Stimulated activated CD8-positive, alpha-beta memory T cell treated with anti-CD3 and anti-CD28 coated beads, Interleukin-12 subunit alpha, Interleukin-12 subunit beta, amount 100 ng/mL, for 24 hours (primary cell): Measurements from ENCODE around the gene CFAP77.

Source experiments
- DNase-seq: peaks from one replicate; pipeline ENCODE4 v3.0.0-alpha.2; 2020; ENCODE audit errors: extremely low read depth

Gene CFAP77

GRCh38 chr9:132408521-132408920, 1.5 kb upstream of the CFAP77 start:
- no peak for DNase-seq

GRCh38 chr9:132410642-132411041, 631 bp downstream of the CFAP77 start:
- no peak for DNase-seq

- DNase-seq, result no peak
Measured at GRCh38 chr9:132411091-132411508, 1.1 kb downstream of the CFAP77 start.

- DNase-seq, result no peak
Measured at GRCh38 chr9:132412089-132412488, 2.1 kb downstream of the CFAP77 start.

- no peak for DNase-seq
Measured at GRCh38 chr9:132413926-132414325, 3.9 kb downstream of the CFAP77 start.

- no peak for DNase-seq
Measured at GRCh38 chr9:132414731-132415130, 4.7 kb downstream of the CFAP77 start.

- DNase-seq, result no peak
Measured at GRCh38 chr9:132415181-132415580, 5.2 kb downstream of the CFAP77 start.

GRCh38 chr9:132418726-132419363, 8.8 kb downstream of the CFAP77 start:
- DNase-seq, result no peak

GRCh38 chr9:132422574-132422973, 12.6 kb downstream of the CFAP77 start:
- DNase-seq, result no peak

- no peak for DNase-seq
Measured at GRCh38 chr9:132423503-132423902, 13.5 kb downstream of the CFAP77 start.

GRCh38 chr9:132424857-132425674, 15.1 kb downstream of the CFAP77 start:
- DNase-seq, result no peak

GRCh38 chr9:132425675-132426062, 15.7 kb downstream of the CFAP77 start:
- DNase-seq, result no peak

- DNase-seq, result no peak
Measured at GRCh38 chr9:132426639-132427414, 16.8 kb downstream of the CFAP77 start.

GRCh38 chr9:132430998-132431397, 21.0 kb downstream of the CFAP77 start:
- no peak for DNase-seq

- no peak for DNase-seq
Measured at GRCh38 chr9:132434881-132435280, 24.9 kb downstream of the CFAP77 start.

- no peak for DNase-seq
Measured at GRCh38 chr9:132439153-132439552, 29.1 kb downstream of the CFAP77 start.

GRCh38 chr9:132440735-132441134, 30.7 kb downstream of the CFAP77 start:
- DNase-seq, result no peak

GRCh38 chr9:132441404-132441803, 31.4 kb downstream of the CFAP77 start:
- no peak for DNase-seq

- no peak for DNase-seq
Measured at GRCh38 chr9:132443951-132444607, 34.1 kb downstream of the CFAP77 start.

- no peak for DNase-seq
Measured at GRCh38 chr9:132446887-132447286, 36.9 kb downstream of the CFAP77 start.

- no peak for DNase-seq
Measured at GRCh38 chr9:132447346-132447745, 37.3 kb downstream of the CFAP77 start.

GRCh38 chr9:132447902-132448301, 37.9 kb downstream of the CFAP77 start:
- no peak for DNase-seq
